Measurements from ENCODE around the gene GPN1.
A peak's percentile ranks its signal among the peaks of the same experiment; 100 is the strongest.
"Not testable (repeated sequence)": the region's sequence is repeated elsewhere in the genome, so short reads cannot be mapped to it uniquely, and the experiment has no call there.

Gene GPN1

DNA sequence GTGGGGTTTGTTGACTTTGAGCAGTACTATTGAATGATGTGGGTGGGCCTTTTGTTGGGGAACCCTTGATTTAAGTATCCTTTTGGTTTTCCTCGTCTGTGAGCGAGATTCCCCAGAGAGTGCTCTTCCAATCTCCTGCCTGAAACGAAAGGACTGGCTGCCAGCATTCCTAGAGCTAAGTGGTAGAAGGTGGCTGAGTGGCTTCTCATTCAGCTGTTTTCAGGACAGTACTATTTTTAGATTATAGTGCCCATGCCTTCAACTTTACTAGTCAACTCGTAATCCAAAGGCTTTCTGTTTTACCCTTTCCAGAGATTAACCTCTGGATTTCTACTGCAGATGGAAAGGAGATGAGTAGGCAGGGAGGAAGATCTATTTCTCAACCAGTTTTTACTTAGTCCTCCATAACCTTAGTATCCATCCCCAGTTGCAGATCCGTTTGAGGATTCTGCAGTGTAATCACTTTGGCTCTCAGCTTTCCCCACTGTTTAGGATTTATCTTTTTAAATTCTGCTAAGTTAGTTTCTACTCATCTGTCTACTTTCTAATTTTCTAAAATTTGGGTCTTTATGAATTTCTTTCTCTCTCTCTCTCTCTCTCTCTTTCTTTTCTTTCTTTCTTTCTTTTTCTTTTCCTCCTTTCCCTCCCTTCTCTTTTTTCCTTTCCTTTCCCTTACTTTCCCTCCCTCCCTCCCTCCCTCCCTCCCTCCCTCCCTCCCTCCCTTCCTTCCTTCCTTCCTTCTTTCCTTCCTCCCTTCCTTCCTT, 44.1 kb downstream of the GPN1 start:
- no peak for DNase-seq

GRCh38 chr2:27680571-27680970, 51.7 kb downstream of the GPN1 start:
- DNase-seq = no peak

DNA sequence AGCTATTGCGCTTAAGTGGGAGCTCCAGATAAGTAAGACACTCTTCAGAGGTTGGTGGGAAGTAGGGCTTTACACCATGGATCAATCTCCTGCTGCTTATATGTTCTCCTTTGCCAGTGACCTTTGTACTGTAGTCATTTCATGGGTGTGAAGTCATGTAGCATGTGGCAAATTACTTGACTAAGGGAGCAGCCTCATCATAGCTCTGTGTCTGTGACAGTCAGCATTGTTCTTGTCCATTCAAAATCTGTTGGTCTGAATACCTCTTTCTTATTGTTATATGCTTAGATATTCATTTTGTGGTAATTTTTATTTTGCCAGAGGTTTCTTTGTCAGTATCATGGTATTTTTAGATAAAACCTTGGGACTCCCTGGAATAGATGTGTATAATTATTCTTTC, 53.0 kb downstream of the GPN1 start:
- no peak for DNase-seq

- not testable (repeated sequence) for DNase-seq
Observed at GRCh38 chr2:27682334-27682771, 53.5 kb downstream of the GPN1 start.

- DNase-seq = peak; percentile 97
Observed at GRCh38 chr2:27683390-27684071, 54.7 kb downstream of the GPN1 start.

DNA sequence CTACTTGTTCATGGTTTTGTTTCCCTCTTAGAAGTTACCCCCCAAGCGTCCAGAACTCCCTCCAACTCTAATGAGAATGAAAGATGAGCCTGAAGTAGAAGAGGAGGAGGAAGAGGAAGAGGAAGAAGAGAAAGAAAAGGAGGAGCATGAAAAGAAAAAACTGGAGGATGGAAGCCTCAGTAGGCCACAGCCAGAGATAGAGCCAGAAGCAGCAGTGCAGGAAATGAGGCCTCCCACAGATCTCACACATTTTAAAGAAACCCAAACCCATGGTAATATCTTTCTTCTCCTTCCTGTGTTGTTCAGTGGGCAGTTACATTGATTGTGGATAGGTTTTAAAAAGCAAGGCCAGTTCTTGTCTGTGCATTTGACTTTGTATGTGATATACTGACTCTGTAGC, 56.2 kb downstream of the GPN1 start:
- DNase-seq = not testable (repeated sequence)

DNA sequence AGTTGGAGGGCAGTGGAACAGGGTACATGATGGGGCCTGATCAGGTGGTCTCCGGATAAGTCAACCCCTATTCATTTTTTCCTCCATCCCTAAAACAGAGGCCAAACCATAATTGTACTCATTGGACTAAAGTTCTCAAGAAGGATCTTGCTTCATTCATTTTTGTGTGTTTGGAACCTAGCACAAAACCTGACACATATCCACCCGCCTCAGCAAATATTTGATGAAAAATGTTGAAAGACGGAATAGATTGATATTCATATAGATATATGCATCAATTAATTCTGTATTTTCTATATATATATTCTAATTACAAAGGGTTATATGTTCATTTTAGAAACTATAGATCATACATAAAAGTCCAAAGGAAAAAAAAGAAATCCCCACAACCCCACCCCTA, 56.7 kb downstream of the GPN1 start:
- DNase-seq = no peak

GRCh38 chr2:27687232-27687631, 58.4 kb downstream of the GPN1 start:
- DNase-seq = no peak

DNA sequence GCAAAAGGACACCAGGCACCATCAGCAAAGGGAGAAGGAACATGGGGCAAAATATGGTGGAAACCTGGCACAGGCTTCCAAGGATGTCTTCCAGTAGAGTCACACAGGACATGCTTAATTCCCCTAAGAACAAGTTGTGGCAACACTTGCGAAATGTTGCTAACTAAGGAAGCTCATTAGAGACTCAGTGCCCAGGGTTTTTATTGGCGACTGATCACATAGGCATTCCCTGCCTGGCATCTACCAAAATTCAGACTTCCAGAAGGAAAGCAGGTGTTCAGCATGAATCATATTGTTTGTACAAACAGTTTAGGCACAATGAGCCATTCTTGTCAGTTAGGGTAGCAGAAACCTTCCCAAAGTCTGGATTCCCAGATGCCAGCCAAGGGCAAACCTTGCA, 60.6 kb downstream of the GPN1 start:
- no peak for DNase-seq

GRCh38 chr2:27690052-27690451, 61.2 kb downstream of the GPN1 start:
- no peak for DNase-seq

- no peak for DNase-seq
Observed at GRCh38 chr2:27697660-27698059, 68.8 kb downstream of the GPN1 start.
